ENCODE results near the gene PDCD4. TPM values are rescaled to one million over a fixed set of nuclear protein-coding genes. Genes with fewer than 3 reads are reported as not detected.

Gene PDCD4
- total RNA-seq, 2 experiments from 2014 or later = 59.0 to 116 TPM

- Histone ChIP-seq H3K9me2 (ENCODE audit: insufficient read depth, low read length) (no peaks in the 10 kb centered on the region), H4K20me1 (ENCODE audit: insufficient read depth, low read length) (no peaks in the 10 kb centered on the region), H3K79me2 (ENCODE audit: insufficient read depth, low read depth, low read length) (no peaks in the 10 kb centered on the region), H3K27ac (ENCODE audit: low read depth, low read length, poor library complexity, severe bottlenecking) (no peak overlapping the region), H3K4me2 (ENCODE audit: low read length) (no peak overlapping the region), H3K9me3 (ENCODE audit: low read length) (no peaks in the 10 kb centered on the region), H3K4me1 (ENCODE audit: insufficient read depth, low read length, poor library complexity, severe bottlenecking) (peaks cover 38% of the 10 kb centered on the region), H2AFZ (ENCODE audit: low read length) (no peak overlapping the region), H3K36me3 (ENCODE audit: insufficient read depth, low read length) (no peaks in the 10 kb centered on the region), H3K4me3 (ENCODE audit: low read depth, low read length, poor library complexity, severe bottlenecking) (no peak overlapping the region)
- intact Hi-C loops (cut with micrococcal nuclease; ENCODE audit: unreplicated experiment) = no loop called here
- DNase-seq (ENCODE audit: low spot score) = no peak
- TF ChIP-seq CTCF (conservative IDR thresholded peaks at IDR 0.05; ENCODE audit: low read length) (no peak), EZH2phosphoT487 (IDR thresholded peaks at IDR 0.05; ENCODE audit: borderline replicate concordance, low read depth, low read length) (no peak)
- no TSS peak for BruUV-seq (replicated peaks)
- POLR2A ChIA-PET = interaction anchor here (1.0 to 1.5 kb wide), 4 partner anchors 9 to 54 kb away, joined by 3 to 13 read pairs (median 3); no protein-coding TSS in a partner anchor
- CTCF ChIA-PET (ENCODE audit: unreplicated experiment) = no interaction called here
Observed at GRCh38 chr10:110827875-110828274, 43.9 kb upstream of the PDCD4 start.

DNA sequence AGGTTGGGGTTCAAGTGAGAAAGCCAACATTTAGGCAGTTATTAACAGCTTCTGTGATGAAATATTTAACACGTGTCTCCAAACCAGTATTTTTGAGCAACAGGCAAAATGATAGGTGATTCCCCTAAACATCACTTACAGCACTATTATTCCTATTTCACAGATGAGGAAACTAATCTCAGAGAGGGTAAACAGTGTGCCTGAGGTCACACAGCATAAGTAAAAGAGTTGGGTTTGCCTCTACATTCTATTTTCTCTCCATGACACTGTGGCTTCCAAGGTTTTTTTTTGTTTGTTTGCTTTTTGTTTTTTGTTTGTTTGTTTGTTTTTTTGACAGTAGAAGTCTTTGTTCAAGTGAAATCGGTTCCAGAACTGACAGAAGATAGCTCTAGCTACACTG, 43.2 kb upstream of the PDCD4 start:
- no peaks in the 10 kb centered on the region for H4K20me1 ChIP-seq (ENCODE audit: insufficient read depth, low read length)
- no peak overlapping the region for H3K4me3 ChIP-seq (ENCODE audit: low read depth, low read length, poor library complexity, severe bottlenecking)
- no peak overlapping the region for H3K4me2 ChIP-seq (ENCODE audit: low read length)
- CTCF ChIA-PET (ENCODE audit: unreplicated experiment) = no interaction called here
- no peaks in the 10 kb centered on the region for H3K79me2 ChIP-seq (ENCODE audit: insufficient read depth, low read depth, low read length)
- TF ChIP-seq EZH2phosphoT487 (IDR thresholded peaks at IDR 0.05; ENCODE audit: borderline replicate concordance, low read depth, low read length) (no peak), CTCF (conservative IDR thresholded peaks at IDR 0.05; ENCODE audit: low read length) (no peak)
- POLR2A ChIA-PET = interaction anchor here (1.0 to 1.5 kb wide), 5 partner anchors 9 to 54 kb away, joined by 3 to 13 read pairs (median 3); no protein-coding TSS in a partner anchor
- H3K36me3 ChIP-seq (ENCODE audit: insufficient read depth, low read length) = no peaks in the 10 kb centered on the region
- BruUV-seq (replicated peaks) = no TSS peak
- peaks cover 34% of the 10 kb centered on the region for H3K4me1 ChIP-seq (ENCODE audit: insufficient read depth, low read length, poor library complexity, severe bottlenecking)
- no peak for DNase-seq (ENCODE audit: low spot score)
- no peaks in the 10 kb centered on the region for H3K9me3 ChIP-seq (ENCODE audit: low read length)
- no peaks in the 10 kb centered on the region for H3K9me2 ChIP-seq (ENCODE audit: insufficient read depth, low read length)
- no peak overlapping the region for H3K27ac ChIP-seq (ENCODE audit: low read depth, low read length, poor library complexity, severe bottlenecking)
- H2AFZ ChIP-seq (ENCODE audit: low read length) = no peak overlapping the region
- intact Hi-C loops (cut with micrococcal nuclease; ENCODE audit: unreplicated experiment) = no loop called here

DNA sequence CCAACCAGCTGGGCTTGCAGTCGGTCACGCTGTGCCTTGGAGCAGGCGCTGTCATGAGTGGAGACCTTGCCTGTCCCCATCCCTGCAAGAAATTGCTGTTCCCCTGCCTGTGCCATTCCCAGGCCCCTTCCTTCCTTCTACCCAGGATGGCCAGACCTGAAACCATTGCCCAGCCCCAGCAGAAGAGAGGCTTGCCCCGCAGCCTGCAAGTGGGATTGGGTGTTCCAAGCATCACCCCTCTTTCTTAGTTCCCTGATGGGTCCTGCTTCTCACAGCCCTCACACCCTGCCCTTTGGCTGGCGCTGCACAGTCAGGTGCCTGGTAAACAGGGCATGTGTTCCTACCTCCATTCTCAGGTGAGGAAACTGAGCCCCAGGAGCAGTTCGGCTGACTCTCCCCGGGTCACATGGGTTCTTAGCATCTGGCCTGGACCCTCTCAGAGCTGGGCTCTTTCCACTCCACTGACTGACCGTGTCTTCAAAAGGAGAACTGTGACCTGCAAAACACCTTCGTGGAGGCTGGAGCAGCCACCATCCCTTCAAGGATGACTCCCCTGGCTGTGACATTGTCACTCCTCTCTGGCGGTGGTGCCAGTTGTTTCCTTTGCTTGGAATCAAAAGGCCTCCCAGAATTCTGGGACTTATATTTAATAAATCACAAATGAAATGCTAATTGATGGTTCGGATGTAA, 41.9 kb upstream of the PDCD4 start:
- Histone ChIP-seq H3K9me3 (ENCODE audit: low read length) (no peaks in the 10 kb centered on the region), H4K20me1 (ENCODE audit: insufficient read depth, low read length) (no peaks in the 10 kb centered on the region), H3K79me2 (ENCODE audit: insufficient read depth, low read depth, low read length) (no peaks in the 10 kb centered on the region), H3K4me1 (ENCODE audit: insufficient read depth, low read length, poor library complexity, severe bottlenecking) (peaks cover 32% of the 10 kb centered on the region), H3K4me2 (ENCODE audit: low read length) (peak overlapping the region; percentile 25), H3K36me3 (ENCODE audit: insufficient read depth, low read length) (no peaks in the 10 kb centered on the region), H2AFZ (ENCODE audit: low read length) (no peak overlapping the region; the same call in 1 of the 2 replicates), H3K27ac (ENCODE audit: low read depth, low read length, poor library complexity, severe bottlenecking) (no peak overlapping the region), H3K9me2 (ENCODE audit: insufficient read depth, low read length) (no peaks in the 10 kb centered on the region), H3K4me3 (ENCODE audit: low read depth, low read length, poor library complexity, severe bottlenecking) (no peak overlapping the region)
- peak; percentile 43 for DNase-seq (ENCODE audit: low spot score)
- TF ChIP-seq CTCF (conservative IDR thresholded peaks at IDR 0.05; ENCODE audit: low read length) (no peak), EZH2phosphoT487 (IDR thresholded peaks at IDR 0.05; ENCODE audit: borderline replicate concordance, low read depth, low read length) (no peak)
- POLR2A ChIA-PET = interaction anchor here (1.5 kb wide), 1 partner anchor 27 kb away, joined by 4 read pairs; no protein-coding TSS in a partner anchor
- intact Hi-C loops (cut with micrococcal nuclease; ENCODE audit: unreplicated experiment) = no loop called here
- BruUV-seq (replicated peaks) = no TSS peak
- CTCF ChIA-PET (ENCODE audit: unreplicated experiment) = interaction anchor here (0.7 kb wide), 1 partner anchor 13 kb away, joined by 3 read pairs; no protein-coding TSS in a partner anchor
